ENCODE measurements around the gene PCDH8.

Gene PCDH8

GRCh38 chr13:52835071-52835839, 13.2 kb downstream of the PCDH8 start:
- H2BK15ac ChIP-seq (replicated peaks; ENCODE audit: low read depth), result no peak overlapping the region
- H2AK5ac ChIP-seq (ENCODE audit: low read length), result no peak overlapping the region
- no peak overlapping the region for H3K23ac ChIP-seq (ENCODE audit: low read length)
- H4K5ac ChIP-seq (ENCODE audit: low read length), result no peak overlapping the region
- H3K79me2 ChIP-seq (ENCODE audit: control insufficient read depth, insufficient read depth, low read length), result no peaks in the 10 kb centered on the region
- no peak overlapping the region for H2BK5ac ChIP-seq (ENCODE audit: low read length)
- peak; percentile 74 for DNase-seq
- H3K56ac ChIP-seq (ENCODE audit: low read length), result no peak overlapping the region
- no peaks in the 10 kb centered on the region for H3K36me3 ChIP-seq (ENCODE audit: control insufficient read depth, insufficient read depth, low read length)
- H3K4me1 ChIP-seq (ENCODE audit: control insufficient read depth, low read depth, low read length), result peaks cover 10% of the 10 kb centered on the region
- H3K4ac ChIP-seq (ENCODE audit: low read depth, low read length), result no peak overlapping the region
- no peak overlapping the region for H4K8ac ChIP-seq (ENCODE audit: low read depth, low read length)
- H2BK120ac ChIP-seq (ENCODE audit: low read depth, low read length), result no peak overlapping the region
- no peak overlapping the region for H3K4me3 ChIP-seq (ENCODE audit: low read length)
- H3K27ac ChIP-seq (ENCODE audit: low read depth, low read length), result no peak overlapping the region
- H3K4me2 ChIP-seq (ENCODE audit: low read length), result no peak overlapping the region
- H3K27me3 ChIP-seq (ENCODE audit: insufficient read depth, low read length, poor library complexity), result no peaks in the 10 kb centered on the region
- no peaks in the 10 kb centered on the region for H3K79me1 ChIP-seq (ENCODE audit: low read length)
- H3K18ac ChIP-seq (ENCODE audit: low read length), result no peak overlapping the region
- no CpG with 5 or more reads among the region's 2 CpGs for WGBS (ENCODE audit: extremely low coverage, insufficient coverage, low lambda C conversion rate)
- H3K9ac ChIP-seq (ENCODE audit: low read length), result no peak overlapping the region

GRCh38 chr13:52833296-52833875, 15.1 kb downstream of the PCDH8 start:
- Histone ChIP-seq H4K8ac (ENCODE audit: low read depth, low read length) (no peak overlapping the region), H2BK15ac (replicated peaks; ENCODE audit: low read depth) (no peak overlapping the region), H3K4me3 (ENCODE audit: low read length) (no peak overlapping the region), H3K27ac (ENCODE audit: low read depth, low read length) (no peak overlapping the region), H3K4me1 (ENCODE audit: control insufficient read depth, low read depth, low read length) (peaks cover 5% of the 10 kb centered on the region), H2AK5ac (ENCODE audit: low read length) (no peak overlapping the region), H4K5ac (ENCODE audit: low read length) (no peak overlapping the region), H2BK120ac (ENCODE audit: low read depth, low read length) (no peak overlapping the region), H3K4me2 (ENCODE audit: low read length) (no peak overlapping the region), H3K79me1 (ENCODE audit: low read length) (no peaks in the 10 kb centered on the region), H3K4ac (ENCODE audit: low read depth, low read length) (no peak overlapping the region), H3K56ac (ENCODE audit: low read length) (no peak overlapping the region), H3K27me3 (ENCODE audit: insufficient read depth, low read length, poor library complexity) (no peaks in the 10 kb centered on the region), H2BK5ac (ENCODE audit: low read length) (no peak overlapping the region), H3K36me3 (ENCODE audit: control insufficient read depth, insufficient read depth, low read length) (no peaks in the 10 kb centered on the region), H3K23ac (ENCODE audit: low read length) (no peak overlapping the region), H3K79me2 (ENCODE audit: control insufficient read depth, insufficient read depth, low read length) (no peaks in the 10 kb centered on the region), H3K9ac (ENCODE audit: low read length) (no peak overlapping the region), H3K18ac (ENCODE audit: low read length) (no peak overlapping the region)
- no peak for DNase-seq
- no CpG with 5 or more reads among the region's 7 CpGs for WGBS (ENCODE audit: extremely low coverage, insufficient coverage, low lambda C conversion rate)

- H2BK15ac ChIP-seq (replicated peaks; ENCODE audit: low read depth), result no peak overlapping the region
- no peak overlapping the region for H3K9ac ChIP-seq (ENCODE audit: low read length)
- H4K8ac ChIP-seq (ENCODE audit: low read depth, low read length), result no peak overlapping the region
- no peaks in the 10 kb centered on the region for H3K27me3 ChIP-seq (ENCODE audit: insufficient read depth, low read length, poor library complexity)
- H3K79me1 ChIP-seq (ENCODE audit: low read length), result no peaks in the 10 kb centered on the region
- no peak overlapping the region for H3K4ac ChIP-seq (ENCODE audit: low read depth, low read length)
- no CpG with 5 or more reads among the region's 5 CpGs for WGBS (ENCODE audit: extremely low coverage, insufficient coverage, low lambda C conversion rate)
- no peak overlapping the region for H4K5ac ChIP-seq (ENCODE audit: low read length)
- no peaks in the 10 kb centered on the region for H3K36me3 ChIP-seq (ENCODE audit: control insufficient read depth, insufficient read depth, low read length)
- no peak overlapping the region for H3K56ac ChIP-seq (ENCODE audit: low read length)
- no peak overlapping the region for H2BK5ac ChIP-seq (ENCODE audit: low read length)
- no peak overlapping the region for H3K18ac ChIP-seq (ENCODE audit: low read length)
- H3K23ac ChIP-seq (ENCODE audit: low read length), result no peak overlapping the region
- H3K4me2 ChIP-seq (ENCODE audit: low read length), result no peak overlapping the region
- peaks cover 5% of the 10 kb centered on the region for H3K4me1 ChIP-seq (ENCODE audit: control insufficient read depth, low read depth, low read length)
- H2BK120ac ChIP-seq (ENCODE audit: low read depth, low read length), result no peak overlapping the region
- H3K4me3 ChIP-seq (ENCODE audit: low read length), result no peak overlapping the region
- no peak overlapping the region for H2AK5ac ChIP-seq (ENCODE audit: low read length)
- H3K27ac ChIP-seq (ENCODE audit: low read depth, low read length), result no peak overlapping the region
- no peak for DNase-seq
- no peaks in the 10 kb centered on the region for H3K79me2 ChIP-seq (ENCODE audit: control insufficient read depth, insufficient read depth, low read length)
Observed at GRCh38 chr13:52832313-52832712, 16.1 kb downstream of the PCDH8 start.

GRCh38 chr13:52830946-52831345, 17.5 kb downstream of the PCDH8 start:
- H2BK120ac ChIP-seq (ENCODE audit: low read depth, low read length), result no peak overlapping the region
- no peak overlapping the region for H2BK15ac ChIP-seq (replicated peaks; ENCODE audit: low read depth)
- no peaks in the 10 kb centered on the region for H3K36me3 ChIP-seq (ENCODE audit: control insufficient read depth, insufficient read depth, low read length)
- no peak overlapping the region for H3K27ac ChIP-seq (ENCODE audit: low read depth, low read length)
- no peak overlapping the region for H2AK5ac ChIP-seq (ENCODE audit: low read length)
- no peak overlapping the region for H3K4me3 ChIP-seq (ENCODE audit: low read length)
- no peak overlapping the region for H3K4ac ChIP-seq (ENCODE audit: low read depth, low read length)
- WGBS (ENCODE audit: extremely low coverage, insufficient coverage, low lambda C conversion rate), result no CpG with 5 or more reads among the region's 2 CpGs
- H3K4me2 ChIP-seq (ENCODE audit: low read length), result no peak overlapping the region
- peaks cover 5% of the 10 kb centered on the region for H3K4me1 ChIP-seq (ENCODE audit: control insufficient read depth, low read depth, low read length)
- H3K23ac ChIP-seq (ENCODE audit: low read length), result no peak overlapping the region
- H4K5ac ChIP-seq (ENCODE audit: low read length), result no peak overlapping the region
- H3K9ac ChIP-seq (ENCODE audit: low read length), result no peak overlapping the region
- H2BK5ac ChIP-seq (ENCODE audit: low read length), result no peak overlapping the region
- H3K18ac ChIP-seq (ENCODE audit: low read length), result no peak overlapping the region
- H3K79me1 ChIP-seq (ENCODE audit: low read length), result no peaks in the 10 kb centered on the region
- no peak overlapping the region for H3K56ac ChIP-seq (ENCODE audit: low read length)
- H3K79me2 ChIP-seq (ENCODE audit: control insufficient read depth, insufficient read depth, low read length), result no peaks in the 10 kb centered on the region
- no peaks in the 10 kb centered on the region for H3K27me3 ChIP-seq (ENCODE audit: insufficient read depth, low read length, poor library complexity)
- no peak overlapping the region for H4K8ac ChIP-seq (ENCODE audit: low read depth, low read length)
- DNase-seq, result no peak

- H3K36me3 ChIP-seq (ENCODE audit: control insufficient read depth, insufficient read depth, low read length), result no peaks in the 10 kb centered on the region
- no peak overlapping the region for H2BK15ac ChIP-seq (replicated peaks; ENCODE audit: low read depth)
- no peaks in the 10 kb centered on the region for H3K27me3 ChIP-seq (ENCODE audit: insufficient read depth, low read length, poor library complexity)
- no peak overlapping the region for H3K18ac ChIP-seq (ENCODE audit: low read length)
- H4K5ac ChIP-seq (ENCODE audit: low read length), result no peak overlapping the region
- no peak overlapping the region for H2BK5ac ChIP-seq (ENCODE audit: low read length)
- no peaks in the 10 kb centered on the region for H3K4me1 ChIP-seq (ENCODE audit: control insufficient read depth, low read depth, low read length)
- H3K4ac ChIP-seq (ENCODE audit: low read depth, low read length), result no peak overlapping the region
- no peak overlapping the region for H2AK5ac ChIP-seq (ENCODE audit: low read length)
- H3K79me2 ChIP-seq (ENCODE audit: control insufficient read depth, insufficient read depth, low read length), result no peaks in the 10 kb centered on the region
- H3K27ac ChIP-seq (ENCODE audit: low read depth, low read length), result no peak overlapping the region
- no peak overlapping the region for H4K8ac ChIP-seq (ENCODE audit: low read depth, low read length)
- H3K4me2 ChIP-seq (ENCODE audit: low read length), result no peak overlapping the region
- H3K56ac ChIP-seq (ENCODE audit: low read length), result no peak overlapping the region
- no peak overlapping the region for H3K4me3 ChIP-seq (ENCODE audit: low read length)
- WGBS (ENCODE audit: extremely low coverage, insufficient coverage, low lambda C conversion rate), result no CpG with 5 or more reads among the region's 7 CpGs
- H3K79me1 ChIP-seq (ENCODE audit: low read length), result no peaks in the 10 kb centered on the region
- DNase-seq, result no peak
- H3K9ac ChIP-seq (ENCODE audit: low read length), result no peak overlapping the region
- no peak overlapping the region for H3K23ac ChIP-seq (ENCODE audit: low read length)
- no peak overlapping the region for H2BK120ac ChIP-seq (ENCODE audit: low read depth, low read length)
Observed at GRCh38 chr13:52827839-52828238, 20.6 kb downstream of the PCDH8 start.
